Caco-2 (cell line): ENCODE measurements around the gene AK9. TPM values are rescaled to one million over a fixed set of nuclear protein-coding genes. Genes with fewer than 3 reads are reported as not detected.

Source experiments
- BruUV-seq: library from RNA; stranded (reverse); fragments of 400-500 nt; replicated peaks from 2 replicates; lab custom pipeline; 2021; lab: Mats Ljungman, UMichigan
- CTCF ChIA-PET: fragments of 300-600 bp; sonication (Branson Sonifier 250); formaldehyde crosslinking; loops from one replicate; lab custom pipeline; 2022; ENCODE audit warnings: antibody characterized with exemption; lab: Charles Lee
- POLR2A ChIA-PET: fragments of 300-600 bp; sonication (Branson Sonifier 250); formaldehyde crosslinking; loops from one replicate; lab custom pipeline; 2022; ENCODE audit warnings: antibody characterized with exemption; lab: Charles Lee
- DNase-seq, 2 experiments: peaks; one replicate each; pipeline versions ENCODE4 v3.0.0 to v3.0.0-alpha.2; 2020 to 2022
- H3K27me3 ChIP-seq: replicated peaks from 2 replicates; pipeline ENCODE4 v1.6.0; 2011; ENCODE audit warnings: low read length; ENCODE audit not compliant: control insufficient read depth, insufficient read depth
- H3K36me3 ChIP-seq: 2 replicates; pipeline ENCODE4 v1.5.1; 2011; ENCODE audit warnings: low read length; ENCODE audit not compliant: control insufficient read depth, insufficient read depth
- H3K4me1 ChIP-seq: fragments of 250-450 bp; sonication (Bioruptor Pico); 2 replicates; pipeline ENCODE4 v1.5.1; 2020; ENCODE audit warnings: mild to moderate bottlenecking
- H3K4me3 ChIP-seq: 2 replicates; pipeline ENCODE4 v1.5.1; 2011; ENCODE audit warnings: low read depth, mild to moderate bottlenecking, control low read depth, low read length
- H3K9me3 ChIP-seq: fragments of 250-450 bp; sonication (Bioruptor Pico); 2 replicates; pipeline ENCODE4 v1.5.1; 2020; ENCODE audit warnings: mild to moderate bottlenecking, moderate library complexity
- H3K27ac Mint-ChIP-seq: one replicate; pipeline ENCODE4 v1.8.0; 2022; ENCODE audit warnings: mixed read lengths; ENCODE audit not compliant: unreplicated experiment
- H3K27me3 Mint-ChIP-seq: one replicate; pipeline ENCODE4 v1.8.0; 2022; ENCODE audit warnings: mixed read lengths; ENCODE audit not compliant: insufficient read depth, unreplicated experiment
- H3K36me3 Mint-ChIP-seq: one replicate; pipeline ENCODE4 v1.8.0; 2022; ENCODE audit warnings: mild to moderate bottlenecking, mixed read lengths; ENCODE audit not compliant: insufficient read depth, unreplicated experiment
- H3K4me1 Mint-ChIP-seq: one replicate; pipeline ENCODE4 v1.8.0; 2022; ENCODE audit warnings: low read depth, mixed read lengths; ENCODE audit not compliant: unreplicated experiment
- H3K4me3 Mint-ChIP-seq: one replicate; pipeline ENCODE4 v1.8.0; 2022; ENCODE audit warnings: mild to moderate bottlenecking, moderate library complexity, mixed read lengths; ENCODE audit not compliant: unreplicated experiment
- H3K9me3 Mint-ChIP-seq: one replicate; pipeline ENCODE4 v1.8.0; 2022; ENCODE audit warnings: mixed read lengths; ENCODE audit not compliant: unreplicated experiment
- CTCF ChIP-seq, 2 experiments: fragments of 200-600 bp in 1 of 2; IDR thresholded peaks; 1 replicate in 1 of 2; 2 replicates in 1 of 2; pipeline versions ENCODE4 v1.5.1 to v1.8.0; 2011 to 2022; ENCODE audit warnings: antibody characterized with exemption in 1 of 2, control low read depth in 1 of 2, inconsistent platforms in 1 of 2, low read depth in 1 of 2, low read length in 1 of 2, mild to moderate bottlenecking in 1 of 2, moderate library complexity in 1 of 2; ENCODE audit not compliant: insufficient read depth in 1 of 2, severe bottlenecking in 1 of 2, unreplicated experiment in 1 of 2
- intact Hi-C: fragments of 100-400 bp; cut with micrococcal nuclease; formaldehyde crosslinking; loops from one replicate; pipeline ENCODE4 v1.10.0; 2022; ENCODE audit not compliant: unreplicated experiment
- total RNA-seq: library from RNA; stranded (reverse); gene quantifications from 2 replicates; pipeline ENCODE4 v1.2.3, GENCODE V29; 2022

The AK9 gene
- total RNA-seq, 1 experiment from 2014 or later, result 3.4 TPM

- H3K27ac Mint-ChIP-seq, result no peak overlapping the region
- no peaks in the 10 kb centered on the region for H3K36me3 ChIP-seq
- DNase-seq, result no peak
- no peak overlapping the region for H3K4me3 Mint-ChIP-seq
- H3K4me1 Mint-ChIP-seq, result peaks cover 13% of the 10 kb centered on the region
- no peak overlapping the region for H3K4me3 ChIP-seq
- H3K27me3 Mint-ChIP-seq, result no peaks in the 10 kb centered on the region
- BruUV-seq, result no TSS peak
- TF ChIP-seq CTCF (IDR thresholded peaks at IDR 0.05; ENCODE audit: insufficient read depth in 1 of 2, low read depth in 1 of 2, low read length in 1 of 2, severe bottlenecking in 1 of 2, unreplicated experiment in 1 of 2), result no peak
- no peaks in the 10 kb centered on the region for H3K27me3 ChIP-seq
- intact Hi-C loops, result no loop called here
- ChIA-PET POLR2A (no interaction called here), CTCF (no interaction called here)
- peaks cover 13% of the 10 kb centered on the region for H3K4me1 ChIP-seq
- no peaks in the 10 kb centered on the region for H3K9me3 Mint-ChIP-seq
- H3K9me3 ChIP-seq, result no peaks in the 10 kb centered on the region
- peaks cover 7% of the 10 kb centered on the region for H3K36me3 Mint-ChIP-seq
These were observed 204.9 kb downstream of the AK9 start for GRCh38 chr6:109486068-109486467.

GRCh38 chr6:109485266-109485935 lies 205.6 kb downstream of the AK9 start:
- Mint-ChIP-seq H3K36me3 (peaks cover 7% of the 10 kb centered on the region), H3K4me3 (no peak overlapping the region), H3K27ac (no peak overlapping the region), H3K9me3 (no peaks in the 10 kb centered on the region), H3K27me3 (no peaks in the 10 kb centered on the region), H3K4me1 (peaks cover 14% of the 10 kb centered on the region)
- ChIA-PET CTCF (no interaction called here), POLR2A (no interaction called here)
- intact Hi-C loops, result no loop called here
- BruUV-seq, result no TSS peak
- H3K36me3 ChIP-seq, result no peaks in the 10 kb centered on the region
- H3K9me3 ChIP-seq, result no peaks in the 10 kb centered on the region
- TF ChIP-seq CTCF (IDR thresholded peaks at IDR 0.05; ENCODE audit: insufficient read depth in 1 of 2, low read depth in 1 of 2, low read length in 1 of 2, severe bottlenecking in 1 of 2, unreplicated experiment in 1 of 2), result no peak
- H3K4me3 ChIP-seq, result no peak overlapping the region
- H3K27me3 ChIP-seq, result no peaks in the 10 kb centered on the region
- DNase-seq, result no peak
- H3K4me1 ChIP-seq, result peaks cover 13% of the 10 kb centered on the region

GRCh38 chr6:109484122-109484521 lies 206.9 kb downstream of the AK9 start:
- POLR2A ChIA-PET, result no interaction called here
- no peaks in the 10 kb centered on the region for H3K9me3 ChIP-seq
- H3K27me3 Mint-ChIP-seq, result no peaks in the 10 kb centered on the region
- no peak for DNase-seq
- peaks cover 13% of the 10 kb centered on the region for H3K4me1 ChIP-seq
- H3K9me3 Mint-ChIP-seq, result no peaks in the 10 kb centered on the region
- H3K27ac Mint-ChIP-seq, result no peak overlapping the region
- CTCF ChIA-PET, result no interaction called here
- H3K36me3 Mint-ChIP-seq, result peaks cover 12% of the 10 kb centered on the region
- H3K27me3 ChIP-seq, result no peaks in the 10 kb centered on the region
- BruUV-seq, result no TSS peak
- H3K36me3 ChIP-seq, result no peaks in the 10 kb centered on the region
- H3K4me3 Mint-ChIP-seq, result peak overlapping the region; percentile 63
- no peak overlapping the region for H3K4me3 ChIP-seq
- intact Hi-C loops, result loop anchor here (5.0 kb wide), 1 partner anchor 37 kb away; no protein-coding TSS in a partner anchor
- no peak for TF ChIP-seq CTCF (IDR thresholded peaks at IDR 0.05; ENCODE audit: insufficient read depth in 1 of 2, low read depth in 1 of 2, low read length in 1 of 2, severe bottlenecking in 1 of 2, unreplicated experiment in 1 of 2)
- H3K4me1 Mint-ChIP-seq, result peaks cover 18% of the 10 kb centered on the region
